Putamen (tissue), 1 donor: Measurements from ENCODE around the gene C1orf216.
"Not testable (repeated sequence)": the region's sequence is repeated elsewhere in the genome, so short reads cannot be mapped to it uniquely, and the experiment has no call there.

Experiments used
- DNase-seq: peaks from one replicate; pipeline ENCODE4 v3.0.0-alpha.2; 2016; ENCODE audit warnings: low spot score

The C1orf216 gene, protein sequence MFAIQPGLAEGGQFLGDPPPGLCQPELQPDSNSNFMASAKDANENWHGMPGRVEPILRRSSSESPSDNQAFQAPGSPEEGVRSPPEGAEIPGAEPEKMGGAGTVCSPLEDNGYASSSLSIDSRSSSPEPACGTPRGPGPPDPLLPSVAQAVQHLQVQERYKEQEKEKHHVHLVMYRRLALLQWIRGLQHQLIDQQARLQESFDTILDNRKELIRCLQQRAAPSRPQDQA

DNA sequence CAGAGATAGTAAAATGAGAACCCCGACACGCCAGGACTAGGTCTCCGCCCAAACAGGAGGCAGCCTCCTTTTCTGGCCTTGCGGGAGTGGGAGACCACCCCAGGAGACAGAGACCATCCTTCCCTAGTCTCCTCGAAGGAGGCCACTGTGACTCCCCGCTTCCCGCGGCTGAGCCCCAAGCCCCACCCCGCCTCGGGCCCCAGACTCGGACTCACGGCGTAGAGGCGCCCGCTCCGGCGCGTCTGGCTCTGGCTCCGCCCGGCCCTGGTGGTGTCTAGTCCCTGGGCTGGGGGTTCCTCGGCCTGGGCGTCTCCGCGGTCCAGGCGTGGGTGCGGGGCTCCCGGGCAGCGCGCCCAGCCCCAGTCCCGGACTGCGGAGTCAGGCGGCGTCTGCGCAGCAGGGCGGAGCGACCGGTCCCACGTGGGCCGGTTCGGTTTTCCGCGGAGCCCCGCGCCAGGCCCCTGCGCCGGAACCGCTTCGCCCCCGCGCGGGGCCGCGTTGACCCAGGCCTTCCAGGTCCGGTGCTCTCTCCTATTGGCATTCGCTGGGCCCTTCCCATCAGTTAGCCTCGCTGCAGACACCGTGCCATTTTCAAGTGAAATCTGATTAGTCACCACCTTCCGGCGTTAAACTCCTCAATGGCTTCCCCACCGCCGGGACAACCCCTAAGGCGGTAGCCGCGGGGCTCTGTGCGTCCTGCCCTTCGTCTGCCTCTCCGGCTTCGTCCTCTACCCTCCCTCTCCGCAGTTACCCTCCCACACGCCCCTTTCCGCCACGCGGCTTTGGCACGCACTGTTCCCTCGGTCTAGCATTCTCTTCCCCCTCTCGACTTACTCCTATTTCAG lies at the start of gene C1orf216:
C1orf216 (minus strand) TSS at position 393 of the 845 bp plus-strand sequence. CDS start 2,563 bp downstream, outside the sequence.
- DNase-seq: peak; percentile 73

DNA sequence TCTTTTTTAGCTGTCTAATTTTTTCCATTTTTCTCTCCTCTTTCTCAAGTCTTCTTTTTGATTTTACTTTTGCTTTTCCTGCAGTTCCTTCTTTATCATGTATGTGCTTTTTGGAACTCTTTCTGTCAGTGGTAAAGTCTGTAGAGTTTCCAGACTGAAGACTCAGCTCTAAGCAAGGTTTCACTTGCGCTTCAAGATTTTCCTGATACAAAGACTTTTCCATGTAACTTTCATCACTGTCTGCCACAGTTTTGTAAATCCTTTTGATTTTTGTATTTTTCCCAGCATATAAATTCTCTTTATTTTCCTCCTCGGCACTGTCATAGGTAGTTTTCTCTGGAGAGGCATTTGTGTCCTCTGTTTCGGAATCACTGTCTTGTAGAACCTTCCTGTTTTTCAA lies 45.6 kb upstream of the C1orf216 start:
- no peak for DNase-seq

DNA sequence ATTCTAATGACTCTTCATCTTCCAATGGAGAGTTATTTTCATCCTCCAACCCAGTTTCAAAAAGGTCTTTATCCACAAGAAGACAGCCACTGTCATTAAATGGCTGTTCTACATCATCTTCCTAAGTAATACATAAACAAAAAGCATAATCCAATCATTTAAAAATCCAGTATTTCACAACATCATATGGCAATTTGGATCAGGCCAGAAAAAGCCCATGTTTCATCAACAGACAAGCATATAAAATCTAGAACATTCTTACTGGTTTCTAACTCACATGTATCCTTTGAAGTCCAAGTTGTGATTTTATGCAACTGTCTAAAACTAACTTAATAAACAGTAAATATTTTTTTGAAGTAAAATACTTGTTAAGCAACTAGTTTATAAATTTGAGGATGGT lies 44.5 kb upstream of the C1orf216 start:
- no peak for DNase-seq

DNA sequence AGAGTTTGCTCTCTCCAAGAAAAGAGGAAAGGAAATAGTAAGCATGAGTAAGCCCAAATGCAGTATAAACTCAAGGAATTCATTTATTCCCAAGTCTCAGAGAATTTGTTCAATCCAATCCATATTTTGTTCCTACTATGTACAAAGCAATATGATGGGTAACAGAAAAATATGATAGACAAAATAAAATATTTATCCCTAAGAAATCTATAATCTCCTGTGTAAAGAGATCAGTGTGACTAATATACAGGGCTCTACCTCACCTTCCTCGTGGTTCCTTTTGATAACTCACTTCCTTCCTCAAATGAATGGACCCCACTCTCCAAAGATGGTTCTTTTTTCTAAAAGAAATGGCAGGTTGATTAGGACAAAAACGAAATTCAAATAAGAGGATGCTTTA lies 43.5 kb upstream of the C1orf216 start:
- no peak for DNase-seq

DNA sequence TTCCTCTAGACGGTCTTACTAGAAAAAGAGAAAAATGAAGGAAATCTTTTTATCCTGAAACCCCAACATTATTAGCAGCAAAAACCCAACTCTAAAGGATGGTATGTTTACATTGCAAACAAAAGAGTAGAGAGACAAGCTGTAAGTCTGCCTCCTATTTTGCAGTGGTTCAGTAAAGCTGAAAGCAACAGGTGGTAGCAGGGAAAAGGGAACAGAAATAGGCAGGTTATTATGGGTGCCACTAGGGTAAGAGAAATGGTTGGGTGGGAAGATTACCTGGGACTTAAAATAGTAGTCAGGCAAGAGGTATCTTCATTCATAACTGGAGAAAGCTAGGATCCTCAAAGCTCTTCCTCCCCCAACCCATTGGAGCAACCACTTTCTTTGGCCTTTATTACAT lies 37.4 kb upstream of the C1orf216 start:
- DNase-seq: no peak

DNA sequence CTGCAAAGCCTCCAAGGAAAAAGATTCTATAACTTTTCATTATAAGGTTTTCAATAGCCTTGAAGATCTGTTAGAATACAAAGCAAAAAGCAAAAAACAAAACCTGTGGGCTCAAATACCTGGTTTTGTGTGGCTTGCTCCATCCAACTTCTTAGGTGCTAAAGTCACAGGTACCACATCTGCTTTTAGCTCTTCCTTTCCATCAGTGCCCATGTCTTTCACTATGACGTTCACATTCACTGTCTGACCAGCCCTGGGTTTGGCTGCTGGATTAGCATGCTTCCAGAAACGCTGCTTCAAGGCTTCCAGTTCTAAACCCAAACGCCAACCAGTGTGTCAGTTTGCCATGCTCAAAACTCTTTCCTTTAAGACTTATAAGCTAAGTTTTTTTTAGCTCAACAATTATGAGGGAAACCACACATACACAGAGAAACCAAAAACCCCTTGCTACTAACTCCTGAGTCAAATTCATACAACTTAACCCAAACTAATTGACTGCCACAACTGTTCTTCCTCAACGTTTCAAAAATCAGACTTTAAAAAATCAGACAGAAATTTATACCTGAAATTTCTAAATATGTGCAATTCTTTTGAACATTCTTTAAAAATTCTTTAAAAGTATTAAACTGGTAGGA lies 35.1 kb upstream of the C1orf216 start:
- DNase-seq: no peak

DNA sequence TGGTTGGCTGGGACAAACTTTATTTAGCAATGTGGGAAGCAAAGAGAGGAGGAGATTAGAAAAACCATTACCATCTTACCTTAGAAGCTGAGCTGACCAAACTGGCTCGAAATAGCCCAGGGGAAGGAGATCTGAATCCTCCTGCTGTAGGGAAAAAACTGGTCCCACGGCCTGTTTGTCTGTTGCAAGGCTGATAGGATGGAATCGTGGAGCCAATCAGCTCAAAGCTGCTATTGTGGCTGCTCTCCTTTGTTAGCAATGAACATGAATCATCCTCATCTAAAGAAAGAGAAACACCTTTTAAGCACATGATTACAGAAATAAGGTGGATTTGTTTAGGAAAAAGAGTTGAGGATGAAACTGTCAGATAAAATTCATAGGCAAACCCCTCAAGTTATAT lies 29.6 kb upstream of the C1orf216 start:
- DNase-seq: no peak

DNA sequence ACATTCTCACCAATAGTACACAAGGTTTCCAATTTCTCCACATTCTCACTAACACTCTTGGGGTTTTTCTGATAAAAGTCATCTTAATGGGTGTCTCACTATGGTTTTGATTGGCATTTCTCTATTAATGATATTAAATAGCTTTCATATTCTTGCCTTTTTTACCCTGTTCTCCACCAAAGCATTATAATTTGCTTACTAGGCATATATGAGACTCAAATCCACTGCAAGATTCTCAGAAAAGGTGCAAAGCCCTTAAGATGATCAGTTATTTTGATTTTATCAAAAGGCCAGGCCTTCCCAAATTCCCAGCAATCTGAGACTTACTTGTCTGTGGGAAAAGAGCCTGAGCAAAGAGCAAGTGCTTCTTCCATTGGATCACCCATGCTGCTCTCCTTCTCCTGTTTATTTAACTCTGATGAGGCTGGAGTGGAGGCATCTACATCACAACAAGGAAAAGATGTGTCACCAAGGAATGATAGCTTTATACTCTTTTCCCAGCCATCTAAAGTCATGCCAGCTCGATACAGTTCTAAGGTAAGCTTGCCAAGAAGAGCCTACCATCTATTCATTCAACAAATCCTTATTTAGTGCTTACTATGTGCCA lies 26.5 kb upstream of the C1orf216 start:
- no peak for DNase-seq

DNA sequence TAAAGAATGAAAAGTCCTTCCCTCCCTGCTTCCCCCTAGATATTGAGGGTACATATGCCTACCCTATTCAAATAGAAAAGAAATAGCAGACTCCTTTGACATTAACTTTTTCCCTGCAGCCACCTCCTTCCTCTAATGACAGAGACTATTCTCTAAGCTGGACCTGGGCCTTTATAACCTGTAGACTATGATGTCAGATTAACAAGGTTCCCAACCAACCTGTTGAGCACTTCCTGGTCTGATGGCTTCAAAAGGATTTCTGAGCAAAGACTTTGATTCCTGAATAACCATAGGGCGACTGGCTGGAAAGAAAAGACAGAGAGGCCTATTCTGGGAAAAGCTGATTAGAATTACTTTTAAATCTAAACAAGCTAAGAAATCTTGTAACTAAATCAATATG lies 18.4 kb upstream of the C1orf216 start:
- DNase-seq: no peak

DNA sequence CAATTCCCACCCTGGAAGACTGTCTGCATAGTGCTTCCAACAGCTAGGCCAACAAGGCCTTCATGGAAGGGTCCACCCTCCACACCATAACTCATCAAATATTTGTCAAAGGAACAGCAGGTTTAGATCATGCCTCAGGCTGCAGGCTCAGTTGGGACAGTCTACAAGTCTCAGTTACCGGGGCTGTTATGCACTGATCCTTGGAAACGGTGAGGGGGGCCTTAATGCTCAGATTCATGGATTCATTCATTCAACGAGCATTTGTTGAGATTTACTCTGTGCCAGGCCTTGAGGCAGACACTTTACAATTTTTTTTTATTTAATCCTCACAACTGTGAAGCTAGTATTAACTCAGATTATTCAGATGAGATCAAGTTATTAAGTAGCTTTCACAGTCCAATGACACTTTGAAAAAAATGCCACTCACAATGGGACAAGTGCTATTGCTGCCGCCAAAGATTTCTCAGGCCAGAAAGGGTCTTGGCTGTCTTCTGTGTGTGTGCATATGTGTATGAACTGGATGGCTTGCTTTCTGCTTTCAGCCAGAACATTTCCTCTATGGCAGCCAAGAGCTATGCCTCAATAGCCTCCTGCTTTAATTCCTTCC lies 8.9 kb upstream of the C1orf216 start:
- DNase-seq: no peak

DNA sequence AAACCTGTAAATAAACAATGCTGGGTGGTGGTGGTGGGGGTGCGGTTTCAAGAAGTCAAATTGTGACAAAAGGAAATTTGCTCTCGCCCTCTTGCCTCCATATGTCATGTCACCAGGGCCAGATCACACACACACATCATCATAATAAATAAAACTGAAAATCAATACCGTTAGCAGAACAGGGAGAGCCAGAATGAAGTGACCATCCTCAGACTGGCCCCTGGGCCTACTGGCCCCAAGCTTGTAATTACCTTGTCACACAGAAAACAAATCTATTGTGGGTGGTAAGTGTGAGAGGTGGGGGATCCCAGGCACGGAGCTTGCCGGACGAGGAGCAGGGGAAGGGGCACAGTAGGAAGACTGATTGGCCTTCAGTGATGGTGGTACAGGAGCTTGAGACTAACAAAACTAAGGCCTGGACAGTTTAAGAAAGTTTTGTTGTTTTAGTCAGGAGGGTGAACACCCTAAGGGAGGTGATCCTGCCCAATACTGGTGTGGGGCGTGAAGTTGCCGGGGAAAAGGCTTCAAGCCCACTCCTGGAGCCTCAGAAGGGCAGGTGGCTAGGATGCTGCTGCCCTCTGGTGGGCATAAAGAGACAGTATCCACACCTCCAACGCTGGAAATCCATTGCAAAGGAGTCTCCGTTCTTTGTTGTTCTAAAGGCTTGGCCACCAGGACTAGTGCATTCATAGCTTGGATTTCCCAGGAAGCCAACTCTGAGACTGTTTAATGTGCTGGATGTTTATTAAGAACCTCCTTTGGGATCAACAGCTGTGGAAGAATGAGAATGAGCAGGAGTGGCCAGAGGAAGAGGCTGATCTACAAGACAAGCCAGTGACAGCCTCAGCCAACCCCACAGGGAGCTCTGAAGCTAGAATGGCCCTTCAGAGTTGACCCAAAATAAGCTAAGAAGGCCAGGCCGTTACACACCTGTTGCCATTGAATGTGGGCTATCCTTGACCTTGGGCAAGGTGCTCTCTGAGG lies 8.1 kb upstream of the C1orf216 start:
- DNase-seq: peak; percentile 68

DNA sequence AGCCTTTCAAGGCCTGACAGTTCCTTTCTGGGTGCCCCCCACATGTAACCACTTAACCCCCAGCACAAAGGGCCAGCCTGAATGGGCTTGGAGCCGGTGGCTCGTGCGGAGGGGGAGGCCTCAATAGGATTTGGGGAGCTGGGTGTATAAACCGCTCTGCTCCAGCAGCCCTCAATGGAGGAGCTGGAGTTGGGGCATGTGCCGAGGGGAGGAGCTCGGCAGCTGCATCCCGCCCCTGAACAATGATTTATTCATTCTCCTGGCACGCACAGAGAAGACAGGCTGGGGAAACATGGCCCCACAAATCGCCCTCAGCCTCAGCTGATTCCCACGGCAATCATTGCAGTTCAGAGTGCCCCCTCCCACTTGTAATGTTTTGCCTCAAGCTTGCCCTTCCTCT lies 6.9 kb upstream of the C1orf216 start:
- peak; percentile 81 for DNase-seq

DNA sequence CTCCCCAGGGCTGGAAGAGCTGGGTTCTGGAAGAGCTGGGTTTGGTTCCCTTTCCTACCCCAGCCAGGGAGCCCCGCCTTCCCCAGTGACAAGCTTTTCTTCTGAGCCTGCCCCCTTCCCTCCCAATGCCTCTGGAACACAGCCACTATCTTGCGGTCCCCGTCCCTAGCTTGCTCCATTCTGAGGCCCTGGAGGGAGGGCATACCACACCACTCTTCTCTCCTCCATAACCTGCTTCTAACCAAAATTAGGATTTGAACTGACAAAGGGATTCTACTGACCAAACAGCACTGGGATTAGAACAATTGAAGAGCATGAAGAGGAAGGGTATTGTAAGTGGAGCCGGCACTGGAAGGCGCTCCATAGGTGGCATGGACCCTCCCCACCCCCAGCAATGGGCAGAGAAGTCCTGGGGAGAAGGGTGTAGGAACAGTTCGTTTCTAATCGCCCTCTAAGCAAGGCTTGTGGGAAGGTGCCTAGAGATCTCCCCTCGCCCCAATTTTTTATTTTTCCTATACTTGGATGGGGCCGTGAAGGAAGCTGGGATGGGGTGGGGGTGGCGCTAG lies 690 bp downstream of the C1orf216 start:
- DNase-seq: peak; percentile 59

DNA sequence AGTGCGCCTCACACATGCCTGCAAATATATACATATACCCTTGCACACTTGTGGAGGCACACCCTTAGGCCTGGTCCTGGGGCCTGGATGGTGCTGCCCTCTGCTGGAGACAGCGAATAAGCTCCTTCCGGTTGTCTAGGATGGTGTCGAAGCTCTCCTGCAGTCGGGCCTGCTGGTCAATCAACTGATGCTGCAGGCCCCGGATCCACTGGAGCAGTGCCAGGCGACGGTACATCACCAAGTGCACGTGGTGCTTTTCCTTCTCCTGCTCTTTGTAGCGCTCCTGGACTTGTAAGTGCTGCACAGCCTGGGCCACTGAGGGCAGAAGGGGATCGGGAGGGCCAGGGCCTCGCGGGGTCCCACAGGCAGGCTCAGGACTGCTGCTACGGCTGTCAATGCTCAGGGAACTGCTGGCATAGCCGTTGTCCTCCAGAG lies 3.1 kb downstream of the C1orf216 start:
- peak; percentile 63 for DNase-seq

DNA sequence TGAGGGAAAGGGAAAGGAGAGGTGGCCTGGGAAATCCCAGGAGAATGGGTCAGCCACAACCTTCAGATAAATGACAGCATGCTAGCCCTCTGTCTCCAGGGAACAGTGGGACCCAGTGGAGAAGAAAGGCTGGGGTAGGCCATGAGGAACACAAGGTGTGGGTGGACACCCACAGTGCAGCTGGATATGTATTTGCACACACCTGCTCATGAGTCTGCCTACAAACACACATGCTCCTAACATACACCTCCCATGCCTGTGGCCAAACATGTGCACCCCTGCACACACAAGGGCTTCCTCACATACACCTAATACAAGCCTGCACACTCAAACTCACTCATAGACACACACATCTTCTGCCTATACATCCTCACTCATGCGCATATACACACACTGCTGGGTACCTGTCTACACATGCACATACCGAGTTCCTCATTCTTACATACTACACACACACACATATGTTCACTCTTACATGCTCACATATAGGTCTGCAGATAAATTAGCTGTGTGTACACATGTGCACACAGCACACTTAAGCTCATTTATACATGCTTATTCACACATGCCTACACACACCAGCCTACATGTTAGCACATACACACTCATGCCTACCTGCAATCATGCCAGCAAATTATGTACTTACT lies 3.6 kb downstream of the C1orf216 start:
- no peak for DNase-seq

DNA sequence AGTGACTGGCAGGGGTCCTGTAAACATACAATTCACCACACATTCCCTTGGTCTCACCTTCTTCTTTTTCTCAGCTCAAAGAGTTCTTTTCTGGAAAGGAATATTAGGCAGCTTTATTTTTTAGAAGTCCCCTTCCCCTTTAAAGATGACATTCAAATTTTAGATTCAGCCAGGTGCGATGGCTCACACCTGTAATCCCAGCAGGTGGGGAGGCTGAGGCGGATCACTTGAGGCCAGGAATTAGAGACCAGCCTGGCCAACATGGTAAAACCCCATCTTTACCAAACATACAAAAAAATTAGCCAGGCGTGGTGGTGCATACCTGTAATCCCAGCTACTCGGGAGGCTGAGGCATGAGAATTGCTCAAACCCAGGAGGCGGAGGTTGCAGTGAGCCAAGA lies 7.6 kb downstream of the C1orf216 start:
- not testable (repeated sequence) for DNase-seq

DNA sequence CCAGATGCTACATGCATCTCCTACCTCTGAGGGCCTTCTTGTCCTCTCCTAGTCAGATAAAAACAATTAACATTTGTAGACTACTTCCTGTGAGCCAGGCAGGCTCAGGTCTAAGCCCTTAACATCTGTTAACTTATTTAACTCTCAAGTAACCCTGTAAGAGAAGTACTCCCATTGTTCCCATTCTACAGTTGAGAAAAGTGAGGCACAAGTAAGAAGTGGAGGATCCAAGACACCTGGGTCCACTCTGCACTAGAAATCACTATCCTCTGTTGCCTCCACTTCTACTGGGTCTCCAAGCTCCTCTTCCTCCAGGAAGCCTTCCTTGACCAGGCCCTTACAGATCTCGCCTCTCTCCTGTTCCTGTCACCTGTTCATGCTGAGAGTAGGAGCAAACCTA lies 9.7 kb downstream of the C1orf216 start:
- DNase-seq: no peak

DNA sequence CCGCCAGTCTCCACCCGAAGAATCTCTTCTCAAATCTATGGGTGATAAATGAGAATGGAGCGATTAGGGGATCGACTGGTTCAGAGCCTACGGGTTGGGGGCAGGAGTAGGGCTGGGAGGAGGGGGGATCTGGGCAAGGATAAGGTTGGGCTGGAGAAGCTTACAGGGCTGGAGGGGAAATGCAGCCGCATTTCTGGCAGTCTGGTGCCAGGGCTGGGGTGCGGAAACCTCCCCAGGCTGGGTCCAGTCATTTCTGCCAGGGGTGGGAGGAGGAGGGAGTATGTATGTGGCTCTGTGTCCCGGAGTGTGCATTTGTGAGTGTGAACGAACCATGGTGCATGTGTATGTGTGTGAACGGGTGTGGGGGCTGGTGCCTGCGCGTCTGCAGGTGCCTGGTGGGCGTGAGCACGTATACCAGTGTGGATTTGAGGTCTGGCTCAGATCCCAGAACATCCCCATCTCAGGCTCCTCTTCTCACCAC lies 10.2 kb downstream of the C1orf216 start:
- peak; percentile 60 for DNase-seq

DNA sequence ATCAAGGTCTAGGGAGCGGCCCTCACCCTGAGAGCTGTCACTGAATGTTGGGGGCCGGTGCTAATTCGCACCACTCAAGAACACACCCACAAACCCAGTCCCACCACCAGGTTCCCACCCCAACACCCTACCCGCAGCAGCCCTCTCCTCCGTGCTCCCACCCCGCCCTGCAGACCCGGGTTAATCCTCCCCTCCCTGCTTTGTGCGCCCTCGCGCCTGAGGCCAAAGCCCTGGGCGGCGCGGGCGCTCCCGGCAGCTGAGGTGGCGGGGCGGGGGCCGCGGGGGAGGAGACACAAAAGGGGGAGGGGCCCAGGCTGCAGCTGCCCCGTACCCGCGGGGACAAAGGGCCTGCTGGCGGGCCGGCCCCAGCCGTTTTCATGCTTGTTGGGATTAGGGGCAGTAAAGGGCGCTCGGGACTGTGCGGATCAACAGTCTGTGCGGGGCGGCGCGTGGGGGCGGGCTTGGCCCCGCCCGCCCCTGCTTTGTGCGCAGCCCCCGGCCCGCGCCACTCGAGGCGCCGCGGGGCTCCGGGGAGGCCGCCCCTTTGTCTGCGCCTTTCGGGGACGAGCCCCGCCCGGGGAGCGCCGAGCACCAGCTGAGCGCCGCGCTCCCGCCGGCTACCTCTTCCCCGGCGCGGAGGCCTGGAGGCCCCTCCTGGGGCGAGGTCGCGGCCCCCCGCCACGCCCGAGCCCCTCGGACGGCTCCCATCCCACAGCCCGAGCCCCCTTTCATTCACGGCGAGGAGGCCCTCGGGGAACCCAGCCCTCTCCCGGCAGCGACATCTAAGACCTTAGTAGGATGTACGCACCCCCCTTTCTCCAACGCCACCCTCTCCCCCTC lies 10.9 kb downstream of the C1orf216 start:
- peak; percentile 41 for DNase-seq
